BLaER1 treated with 17β-estradiol and CSF1 and Interleukin-3, amounts not matched to agents 10 nM and 100 nM (cell line): ENCODE data around the gene U2SURP.
A peak's percentile ranks its signal among the peaks of the same experiment; 100 is the strongest.

Experiments used
- H3K27ac ChIP-seq, 11 experiments: shearing (Covaris generic); formaldehyde crosslinking; 2 replicates each; pipeline ENCODE4 v1.8.1; 2022
- H3K27me3 ChIP-seq, 11 experiments: shearing (Covaris generic); formaldehyde crosslinking; 2 replicates each; pipeline ENCODE4 v1.8.1; 2022
- H3K36me3 ChIP-seq, 11 experiments: shearing (Covaris generic); formaldehyde crosslinking; 2 replicates each; pipeline ENCODE4 v1.8.1; 2022
- H3K4me1 ChIP-seq, 10 experiments: shearing (Covaris generic); formaldehyde crosslinking; 2 replicates each; pipeline ENCODE4 v1.8.1; 2022
- H3K4me2 ChIP-seq, 11 experiments: shearing (Covaris generic); formaldehyde crosslinking; 2 replicates each; pipeline ENCODE4 v1.8.1; 2022
- H3K4me3 ChIP-seq, 10 experiments: shearing (Covaris generic); formaldehyde crosslinking; 2 replicates each; pipeline ENCODE4 v1.8.1; 2022
- H3K9ac ChIP-seq, 11 experiments: shearing (Covaris generic); formaldehyde crosslinking; 2 replicates each; pipeline ENCODE4 v1.8.1; 2022
- H3K9me3 ChIP-seq, 11 experiments: shearing (Covaris generic); formaldehyde crosslinking; replicated peaks in 1 of 11; 2 replicates each; pipeline ENCODE4 v1.8.1; 2022
- H4K20me1 ChIP-seq, 11 experiments: shearing (Covaris generic); formaldehyde crosslinking; 2 replicates each; pipeline ENCODE4 v1.8.1; 2022
- Cebpa-rat ChIP-seq, 11 experiments: shearing (Covaris generic); IDR thresholded peaks; 2 replicates each; pipeline ENCODE4 v1.8.1; 2022

Gene U2SURP

GRCh38 chr3:143080196-143080595 lies 78.8 kb downstream of the U2SURP start:
- Histone ChIP-seq H3K36me3 (no peaks in the 10 kb centered on the region), H3K9ac (no peak overlapping the region), H4K20me1 (no peaks in the 10 kb centered on the region), H3K4me2 (peak overlapping the region in 2 of 11 experiments; percentile 0 to 21; a peak in 2 of 22 replicates), H3K4me1 (peaks cover 0 to 42% (median 25%) of the 10 kb centered on the region in 10 experiments; a peak in 17 of 20 replicates), H3K27me3 (no peaks in the 10 kb centered on the region), H3K9me3 (peaks cover 0 to 13% (median 9%) of the 10 kb centered on the region in 11 experiments; a peak in 12 of 22 replicates), H3K27ac (no peak overlapping the region), H3K4me3 (no peak overlapping the region)
- TF ChIP-seq Cebpa-rat (IDR thresholded peaks at IDR 0.05) = no peak

GRCh38 chr3:143081365-143081764 lies 80.0 kb downstream of the U2SURP start:
- H3K4me1 ChIP-seq = peaks cover 0 to 45% (median 27%) of the 10 kb centered on the region in 10 experiments; a peak in 17 of 20 replicates
- no peaks in the 10 kb centered on the region for H4K20me1 ChIP-seq
- no peaks in the 10 kb centered on the region for H3K27me3 ChIP-seq
- peak overlapping the region in 1 of 11 experiments; percentile 12; a peak in 1 of 22 replicates for H3K27ac ChIP-seq
- TF ChIP-seq Cebpa-rat (IDR thresholded peaks at IDR 0.05) = no peak
- H3K4me2 ChIP-seq = peak overlapping the region in 3 of 11 experiments; percentile 47 to 62 (median 57); a peak in 3 of 22 replicates
- H3K9ac ChIP-seq = no peak overlapping the region
- H3K36me3 ChIP-seq = no peaks in the 10 kb centered on the region
- no peak overlapping the region for H3K4me3 ChIP-seq
- H3K9me3 ChIP-seq = peaks cover 0 to 15% (median 9%) of the 10 kb centered on the region in 11 experiments; a peak in 12 of 22 replicates

GRCh38 chr3:143081844-143082778 lies 80.7 kb downstream of the U2SURP start:
- no peaks in the 10 kb centered on the region for H3K27me3 ChIP-seq
- TF ChIP-seq Cebpa-rat (IDR thresholded peaks at IDR 0.05) = no peak
- peaks cover 0 to 45% (median 27%) of the 10 kb centered on the region in 10 experiments; a peak in 17 of 20 replicates for H3K4me1 ChIP-seq
- H4K20me1 ChIP-seq = no peaks in the 10 kb centered on the region
- no peak overlapping the region for H3K9ac ChIP-seq
- H3K9me3 ChIP-seq = peaks cover 0 to 20% (median 9%) of the 10 kb centered on the region in 11 experiments; a peak in 13 of 22 replicates
- peak overlapping the region in 8 of 11 experiments; percentile 15 to 76 (median 47); a peak in 13 of 22 replicates for H3K4me2 ChIP-seq
- no peak overlapping the region for H3K4me3 ChIP-seq
- peak overlapping the region in 4 of 11 experiments; percentile 1 to 49 (median 29); a peak in 6 of 22 replicates for H3K27ac ChIP-seq
- H3K36me3 ChIP-seq = no peaks in the 10 kb centered on the region

- peak in 1 of 11 experiments; percentile 45; a peak in 1 of 22 replicates for TF ChIP-seq Cebpa-rat (IDR thresholded peaks at IDR 0.05)
- Histone ChIP-seq H3K36me3 (no peaks in the 10 kb centered on the region), H3K27ac (peak overlapping the region in 1 of 11 experiments; percentile 5; a peak in 2 of 22 replicates), H3K9me3 (peaks cover 0 to 28% (median 17%) of the 10 kb centered on the region in 11 experiments; a peak in 16 of 22 replicates), H3K4me2 (peak overlapping the region in 3 of 11 experiments; percentile 13 to 36 (median 14); a peak in 3 of 22 replicates), H3K9ac (no peak overlapping the region), H3K4me3 (no peak overlapping the region), H3K4me1 (peaks cover 0 to 45% (median 27%) of the 10 kb centered on the region in 10 experiments; a peak in 17 of 20 replicates), H3K27me3 (no peaks in the 10 kb centered on the region), H4K20me1 (no peaks in the 10 kb centered on the region)
These were observed 82.4 kb downstream of the U2SURP start for GRCh38 chr3:143083781-143084180.

GRCh38 chr3:143084856-143085731 lies 83.7 kb downstream of the U2SURP start:
- no peaks in the 10 kb centered on the region for H3K36me3 ChIP-seq
- no peaks in the 10 kb centered on the region for H4K20me1 ChIP-seq
- H3K4me3 ChIP-seq = no peak overlapping the region
- H3K9ac ChIP-seq = no peak overlapping the region
- peak overlapping the region; percentile 29 to 82 (median 51); a peak in 14 of 22 replicates for H3K27ac ChIP-seq
- H3K4me2 ChIP-seq = peak overlapping the region in 10 of 11 experiments; percentile 16 to 68 (median 36); a peak in 15 of 22 replicates
- no peak for TF ChIP-seq Cebpa-rat (IDR thresholded peaks at IDR 0.05)
- H3K27me3 ChIP-seq = no peaks in the 10 kb centered on the region
- H3K9me3 ChIP-seq = peaks cover 0 to 28% (median 17%) of the 10 kb centered on the region in 11 experiments; a peak in 16 of 22 replicates
- H3K4me1 ChIP-seq = peaks cover 0 to 43% (median 27%) of the 10 kb centered on the region in 10 experiments; a peak in 17 of 20 replicates

GRCh38 chr3:143088835-143089234 lies 87.5 kb downstream of the U2SURP start:
- no peak for TF ChIP-seq Cebpa-rat (IDR thresholded peaks at IDR 0.05)
- no peaks in the 10 kb centered on the region for H3K36me3 ChIP-seq

GRCh38 chr3:143089965-143090364 lies 88.6 kb downstream of the U2SURP start:
- peaks cover 0 to 6% (median 5%) of the 10 kb centered on the region in 10 experiments; a peak in 16 of 20 replicates for H3K4me1 ChIP-seq
- H3K36me3 ChIP-seq = no peaks in the 10 kb centered on the region
- H4K20me1 ChIP-seq = no peaks in the 10 kb centered on the region
- peaks cover 2 to 21% (median 12%) of the 10 kb centered on the region in 11 experiments; a peak in 21 of 22 replicates for H3K9me3 ChIP-seq
- no peak overlapping the region for H3K4me3 ChIP-seq
- no peak overlapping the region for H3K27ac ChIP-seq
- no peak for TF ChIP-seq Cebpa-rat (IDR thresholded peaks at IDR 0.05)
- no peak overlapping the region for H3K4me2 ChIP-seq
- no peaks in the 10 kb centered on the region for H3K27me3 ChIP-seq
- H3K9ac ChIP-seq = no peak overlapping the region

More at GRCh38 chr3:143088835-143089234, 87.5 kb downstream of the U2SURP start:
- Histone ChIP-seq H3K9me3 (peaks cover 0 to 28% (median 17%) of the 10 kb centered on the region in 11 experiments; a peak in 16 of 22 replicates), H3K4me3 (no peak overlapping the region), H3K27me3 (no peaks in the 10 kb centered on the region), H3K4me1 (peaks cover 0 to 15% (median 10%) of the 10 kb centered on the region in 10 experiments; a peak in 16 of 20 replicates), H3K9ac (no peak overlapping the region), H3K27ac (no peak overlapping the region), H4K20me1 (no peaks in the 10 kb centered on the region), H3K4me2 (no peak overlapping the region)

- H3K4me1 ChIP-seq = peaks cover 0 to under 1% (median 0%) of the 10 kb centered on the region in 10 experiments; a peak in 1 of 20 replicates
- H3K4me2 ChIP-seq = no peak overlapping the region
- no peak overlapping the region for H3K27ac ChIP-seq
- H4K20me1 ChIP-seq = no peaks in the 10 kb centered on the region
- H3K4me3 ChIP-seq = no peak overlapping the region
- no peak overlapping the region for H3K9ac ChIP-seq
- H3K27me3 ChIP-seq = no peaks in the 10 kb centered on the region
- no peak for TF ChIP-seq Cebpa-rat (IDR thresholded peaks at IDR 0.05)
- no peaks in the 10 kb centered on the region; a peak in 1 of 22 replicates for H3K36me3 ChIP-seq
- H3K9me3 ChIP-seq = peaks cover 7 to 22% (median 14%) of the 10 kb centered on the region in 11 experiments
These were observed 89.1 kb downstream of the U2SURP start for GRCh38 chr3:143090486-143090885.
